Nephron (organoid): Measurements from ENCODE around the gene CAPG.

Experiments
- H3K27ac Mint-ChIP-seq, 3 experiments: 2 replicates each; pipeline ENCODE4 v1.8.0; 2020; ENCODE audit warnings: mixed read lengths in 3 of 3, mild to moderate bottlenecking in 2 of 3, moderate library complexity in 1 of 3
- H3K27me3 Mint-ChIP-seq: 2 replicates; pipeline ENCODE4 v1.8.0; 2021; ENCODE audit warnings: low read depth, mild to moderate bottlenecking, moderate library complexity, mixed read lengths
- H3K36me3 Mint-ChIP-seq: 2 replicates; pipeline ENCODE4 v1.8.0; 2020; ENCODE audit warnings: low read depth, mixed read lengths
- H3K4me1 Mint-ChIP-seq: 2 replicates; pipeline ENCODE4 v1.8.0; 2020; ENCODE audit warnings: mixed read lengths
- H3K4me3 Mint-ChIP-seq, 3 experiments: 2 replicates each; pipeline ENCODE4 v1.8.0; 2020; ENCODE audit warnings: mild to moderate bottlenecking in 3 of 3, mixed read lengths in 3 of 3, moderate library complexity in 2 of 3
- H3K9me3 Mint-ChIP-seq: 2 replicates; pipeline ENCODE4 v1.8.0; 2020; ENCODE audit warnings: mixed read lengths
- CTCF ChIP-seq, 3 experiments: fragments of 200-600 bp; sonication (generic); IDR thresholded peaks; one replicate each; pipeline ENCODE4 v1.5.0; 2021; ENCODE audit warnings: antibody characterized with exemption in 3 of 3; ENCODE audit not compliant: unreplicated experiment in 3 of 3

The CAPG gene

GRCh38 chr2:85401464-85401805 lies 8.7 kb downstream of the CAPG start:
- Mint-ChIP-seq H3K27me3 (no peaks in the 10 kb centered on the region), H3K4me1 (peaks cover 11% of the 10 kb centered on the region), H3K27ac (no peak overlapping the region), H3K4me3 (no peak overlapping the region), H3K36me3 (peaks cover 19% of the 10 kb centered on the region), H3K9me3 (peaks cover 11% of the 10 kb centered on the region)
- TF ChIP-seq CTCF (IDR thresholded peaks at IDR 0.05; ENCODE audit: unreplicated experiment in 3 of 3): no peak

GRCh38 chr2:85400541-85401463 lies 9.4 kb downstream of the CAPG start:
- peaks cover 11% of the 10 kb centered on the region for H3K9me3 Mint-ChIP-seq
- H3K4me1 Mint-ChIP-seq: peaks cover 14% of the 10 kb centered on the region
- H3K4me3 Mint-ChIP-seq: no peak overlapping the region
- H3K27me3 Mint-ChIP-seq: no peaks in the 10 kb centered on the region
- H3K36me3 Mint-ChIP-seq: peaks cover 19% of the 10 kb centered on the region
- no peak for TF ChIP-seq CTCF (IDR thresholded peaks at IDR 0.05; ENCODE audit: unreplicated experiment in 3 of 3)
- no peak overlapping the region for H3K27ac Mint-ChIP-seq

- Mint-ChIP-seq H3K36me3 (peaks cover 18% of the 10 kb centered on the region), H3K4me1 (peaks cover 7% of the 10 kb centered on the region), H3K4me3 (no peak overlapping the region), H3K27me3 (no peaks in the 10 kb centered on the region), H3K9me3 (peaks cover 11% of the 10 kb centered on the region), H3K27ac (no peak overlapping the region)
- TF ChIP-seq CTCF (IDR thresholded peaks at IDR 0.05; ENCODE audit: unreplicated experiment in 3 of 3): no peak
Measured at GRCh38 chr2:85400023-85400422, 10.1 kb downstream of the CAPG start.

- Mint-ChIP-seq H3K4me1 (peaks cover 7% of the 10 kb centered on the region), H3K4me3 (no peak overlapping the region), H3K27me3 (no peaks in the 10 kb centered on the region), H3K9me3 (peaks cover 9% of the 10 kb centered on the region), H3K36me3 (peaks cover 14% of the 10 kb centered on the region), H3K27ac (peak overlapping the region in 1 of 3 experiments; percentile 13)
- no peak for TF ChIP-seq CTCF (IDR thresholded peaks at IDR 0.05; ENCODE audit: unreplicated experiment in 3 of 3)
Measured at GRCh38 chr2:85399183-85399455, 11.0 kb downstream of the CAPG start.

GRCh38 chr2:85398426-85399182 lies 11.6 kb downstream of the CAPG start:
- H3K9me3 Mint-ChIP-seq: peaks cover 6% of the 10 kb centered on the region
- TF ChIP-seq CTCF (IDR thresholded peaks at IDR 0.05; ENCODE audit: unreplicated experiment in 3 of 3): no peak
- no peaks in the 10 kb centered on the region for H3K27me3 Mint-ChIP-seq
- no peak overlapping the region for H3K4me3 Mint-ChIP-seq
- peak overlapping the region in 1 of 3 experiments; percentile 13 for H3K27ac Mint-ChIP-seq
- H3K4me1 Mint-ChIP-seq: peaks cover 7% of the 10 kb centered on the region
- peaks cover 9% of the 10 kb centered on the region for H3K36me3 Mint-ChIP-seq
